Anterior cingulate cortex (tissue), 58 donors: Measurements from ENCODE around the gene PTPDC1.
"Not testable (repeated sequence)": the region's sequence is repeated elsewhere in the genome, so short reads cannot be mapped to it uniquely, and the experiment has no call there.

Experiments
- DNase-seq, 58 donors: peaks; one replicate each; lab custom pipeline; 2025; lab: John Stamatoyannopoulos, UW

Gene PTPDC1

GRCh38 chr9:94086486-94087345, 2.5 kb downstream of the PTPDC1 start:
- DNase-seq: peak in 1 of 58 donors; percentile 27

GRCh38 chr9:94094219-94095145, 10.2 kb downstream of the PTPDC1 start:
- DNase-seq: not testable (repeated sequence)

DNA sequence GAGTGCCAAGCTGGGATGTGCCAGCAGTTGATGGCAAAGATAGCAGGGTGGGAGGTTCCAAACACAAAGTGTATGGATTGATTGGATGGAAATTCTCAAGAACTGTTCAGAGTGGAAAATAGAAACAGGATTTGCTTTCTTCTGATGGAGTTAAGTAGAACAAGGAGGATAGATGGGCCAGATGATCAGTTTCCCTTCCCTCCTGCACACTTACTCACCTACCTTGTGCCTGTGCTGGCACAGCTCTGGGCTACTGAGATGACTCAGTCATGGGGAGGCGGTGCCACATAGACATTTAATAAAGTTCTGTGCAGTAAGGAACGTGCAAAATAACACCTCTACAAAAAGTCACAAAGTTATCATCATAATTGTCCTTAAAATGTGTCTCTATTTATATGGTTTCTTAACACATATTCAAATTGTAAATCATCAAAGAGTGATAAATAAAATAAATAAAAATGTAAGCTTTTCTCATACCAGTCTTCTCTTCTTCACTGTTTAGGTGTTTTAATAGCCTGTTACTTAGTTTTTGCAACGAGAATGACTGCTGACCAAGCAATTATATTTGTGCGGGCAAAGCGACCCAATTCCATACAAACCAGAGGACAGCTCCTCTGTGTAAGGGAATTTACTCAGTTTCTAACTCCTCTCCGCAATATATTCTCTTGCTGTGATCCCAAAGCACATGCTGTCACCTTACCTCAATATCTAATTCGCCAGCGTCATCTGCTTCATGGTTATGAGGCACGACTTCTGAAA, 12.7 kb downstream of the PTPDC1 start:
- DNase-seq: peak in 10 of 58 donors; percentile 4 to 60 (median 26)

DNA sequence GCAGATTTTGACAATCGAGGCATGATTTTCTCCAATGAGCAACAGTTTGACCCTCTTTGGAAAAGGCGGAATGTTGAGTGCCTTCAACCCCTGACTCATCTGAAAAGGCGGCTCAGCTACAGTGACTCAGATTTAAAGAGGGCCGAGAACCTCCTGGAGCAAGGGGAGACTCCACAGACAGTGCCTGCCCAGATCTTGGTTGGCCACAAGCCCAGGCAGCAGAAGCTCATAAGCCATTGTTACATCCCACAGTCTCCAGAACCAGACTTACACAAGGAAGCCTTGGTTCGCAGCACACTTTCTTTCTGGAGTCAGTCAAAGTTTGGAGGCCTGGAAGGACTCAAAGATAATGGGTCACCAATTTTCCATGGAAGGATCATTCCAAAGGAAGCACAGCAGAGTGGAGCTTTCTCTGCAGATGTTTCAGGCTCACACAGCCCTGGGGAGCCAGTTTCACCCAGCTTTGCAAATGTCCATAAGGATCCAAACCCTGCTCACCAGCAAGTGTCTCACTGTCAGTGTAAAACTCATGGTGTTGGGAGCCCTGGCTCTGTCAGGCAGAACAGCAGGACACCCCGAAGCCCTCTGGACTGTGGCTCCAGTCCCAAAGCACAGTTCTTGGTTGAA, 13.6 kb downstream of the PTPDC1 start:
- peak in 11 of 58 donors; percentile 5 to 50 (median 19) for DNase-seq

- no peak for DNase-seq
These were observed 16.1 kb downstream of the PTPDC1 start for GRCh38 chr9:94100152-94100879.

DNA sequence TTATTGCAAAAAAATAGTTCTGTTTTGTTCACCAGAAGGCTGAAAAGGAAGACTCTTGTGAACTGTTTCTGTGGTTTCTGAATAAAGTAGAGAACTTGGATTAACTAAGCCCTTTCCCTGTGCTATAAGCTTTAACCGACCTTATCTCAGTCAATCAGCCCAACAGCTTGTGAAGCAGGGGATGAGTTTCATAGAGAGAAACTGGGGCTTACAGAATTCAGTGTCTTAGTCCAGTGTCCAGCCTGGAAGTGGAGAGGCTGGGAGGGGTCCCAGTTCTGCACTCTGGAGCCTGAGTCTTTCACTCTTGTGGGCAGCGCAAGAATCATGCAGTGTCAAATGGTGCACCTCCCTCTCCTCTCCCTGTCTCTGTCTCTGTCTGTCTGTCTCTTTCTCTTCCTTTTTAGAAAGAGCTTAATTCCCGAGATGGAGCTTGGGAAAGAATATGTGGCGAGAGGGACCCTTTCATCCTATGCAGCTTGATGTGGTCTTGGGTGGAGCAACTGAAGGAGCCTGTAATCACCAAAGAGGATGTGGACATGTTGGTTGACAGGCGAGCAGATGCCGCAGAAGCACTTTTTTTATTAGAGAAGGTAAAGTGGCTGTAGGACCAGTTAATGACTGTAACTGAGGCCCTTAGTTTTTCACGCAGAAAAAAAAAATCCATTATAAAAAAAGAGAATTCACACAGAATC, 17.0 kb downstream of the PTPDC1 start:
- DNase-seq: no peak

GRCh38 chr9:94108584-94108983, 24.3 kb downstream of the PTPDC1 start:
- peak in 20 of 58 donors; percentile 6 to 51 (median 23) for DNase-seq

- no peak for DNase-seq
These were observed 26.6 kb downstream of the PTPDC1 start for GRCh38 chr9:94110821-94111252.

DNA sequence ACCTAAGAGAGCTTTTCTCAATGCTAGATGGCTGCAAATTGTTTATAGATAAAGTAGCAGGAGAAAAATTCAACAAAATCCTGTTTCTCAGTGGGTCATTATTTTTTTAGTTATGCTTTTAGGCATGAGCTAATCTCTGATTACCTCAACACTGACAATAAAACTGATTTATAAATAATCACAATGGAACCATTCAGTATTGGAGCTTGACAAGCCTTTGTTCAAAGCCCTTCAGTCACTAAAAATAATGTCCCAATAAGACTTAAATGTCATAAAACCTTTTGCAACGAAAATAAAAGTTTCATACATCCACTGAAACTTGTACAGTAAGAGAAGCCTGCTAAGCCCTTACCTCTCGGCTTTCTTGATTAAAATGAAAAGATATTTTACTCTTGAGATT, 27.2 kb downstream of the PTPDC1 start:
- DNase-seq: peak in 1 of 58 donors; percentile 19

DNA sequence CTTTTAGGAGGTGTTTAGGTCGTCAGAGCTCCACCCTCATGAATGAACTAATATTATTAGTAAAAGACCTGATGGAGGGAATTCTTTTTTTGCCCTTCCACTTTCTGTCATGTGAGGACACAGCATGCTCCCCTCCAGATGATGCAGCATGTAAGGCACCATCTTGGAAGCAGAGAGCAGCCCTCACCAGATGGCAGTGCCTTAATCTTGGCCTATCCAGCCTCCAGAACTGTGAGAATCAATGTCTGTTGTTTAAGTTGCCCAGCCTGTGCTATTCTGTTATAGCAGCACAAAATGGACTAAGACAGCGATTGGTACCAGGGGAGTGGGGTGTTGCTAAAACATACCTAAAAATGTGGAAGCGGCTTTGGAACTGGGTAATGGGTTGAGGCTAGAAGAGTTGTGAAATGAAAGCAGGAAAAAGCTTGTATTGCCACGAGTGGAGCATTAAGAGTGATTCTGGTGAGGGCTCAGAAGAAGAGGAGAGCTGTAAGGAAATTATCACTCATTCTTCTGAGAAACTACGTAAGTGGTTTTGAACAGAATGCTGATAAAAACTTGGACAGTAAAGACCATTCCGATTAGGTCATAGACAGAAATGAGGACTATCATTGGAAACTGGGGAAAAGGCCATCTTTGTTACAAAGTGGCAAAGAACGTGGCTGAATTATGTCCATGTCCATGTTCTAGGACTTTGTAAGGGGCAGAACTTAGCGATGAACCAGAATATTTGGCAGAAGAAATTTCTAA, 28.6 kb downstream of the PTPDC1 start:
- DNase-seq: no peak

DNA sequence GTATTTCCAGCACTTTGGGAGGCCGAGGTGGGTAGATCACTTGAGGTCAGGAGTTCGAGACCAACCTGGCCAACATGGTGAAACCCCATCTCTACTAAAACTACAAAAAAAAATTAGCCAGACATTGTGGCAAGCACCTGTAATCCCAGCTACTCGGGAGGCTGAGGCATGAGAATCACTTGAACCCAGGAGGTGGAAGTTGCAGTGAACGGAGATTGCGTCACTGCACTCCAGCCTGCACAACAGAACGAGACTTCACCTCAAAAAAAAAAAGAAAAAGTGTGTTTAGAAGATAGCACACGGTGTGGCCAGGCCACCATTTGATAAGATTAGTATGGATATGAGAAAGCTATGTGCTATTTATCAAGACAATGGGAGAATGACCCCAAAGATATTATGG, 35.8 kb downstream of the PTPDC1 start:
- not testable (repeated sequence) for DNase-seq

DNA sequence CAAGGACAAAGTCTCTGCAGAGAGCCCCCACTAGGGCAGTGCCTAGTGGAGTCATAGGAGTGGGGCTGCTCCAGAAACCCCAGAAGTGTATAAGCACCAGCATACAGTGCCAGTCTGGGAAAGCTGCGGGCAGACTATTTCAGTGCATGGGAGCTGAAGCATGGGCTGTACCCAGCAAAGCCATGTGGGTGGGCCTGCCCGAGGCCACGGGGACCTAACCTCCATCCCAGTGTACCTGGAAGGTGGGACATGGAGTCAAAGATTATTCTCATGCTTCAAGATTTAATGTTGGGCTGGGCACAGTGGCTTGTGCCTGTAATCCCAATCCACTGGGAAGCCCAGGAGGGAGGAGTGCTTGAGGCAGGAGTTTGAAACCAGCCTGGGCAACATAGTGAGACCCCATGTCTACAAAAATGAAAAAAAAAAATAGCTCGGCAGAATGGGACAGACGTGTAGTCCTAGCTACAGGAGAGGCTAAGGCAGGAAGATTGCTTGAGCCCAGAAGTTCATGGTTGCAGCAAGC, 36.7 kb downstream of the PTPDC1 start:
- no peak for DNase-seq

GRCh38 chr9:94126844-94127243, 42.6 kb downstream of the PTPDC1 start:
- DNase-seq: no peak

DNA sequence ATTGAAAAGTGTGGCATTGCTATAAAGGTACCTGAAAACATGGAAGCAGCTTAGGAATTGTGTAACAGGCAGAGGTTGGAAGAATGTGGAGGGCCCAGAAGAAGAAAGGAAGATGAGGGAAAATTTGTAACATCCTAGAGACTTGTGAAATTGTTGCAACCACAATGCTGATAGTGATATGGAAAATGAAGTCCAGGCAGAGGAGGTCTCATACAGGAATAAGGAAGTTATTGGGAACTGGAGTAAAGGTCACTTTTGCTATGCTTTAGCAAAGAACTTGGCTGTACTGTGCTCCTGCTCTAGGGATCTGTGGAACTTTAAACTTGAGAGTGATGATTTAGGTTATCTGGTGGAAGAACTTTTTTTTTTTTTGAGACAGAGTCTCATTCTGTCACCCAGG, 43.5 kb downstream of the PTPDC1 start:
- DNase-seq: no peak

- DNase-seq: no peak
These were observed 44.3 kb downstream of the PTPDC1 start for GRCh38 chr9:94128580-94128979.

DNA sequence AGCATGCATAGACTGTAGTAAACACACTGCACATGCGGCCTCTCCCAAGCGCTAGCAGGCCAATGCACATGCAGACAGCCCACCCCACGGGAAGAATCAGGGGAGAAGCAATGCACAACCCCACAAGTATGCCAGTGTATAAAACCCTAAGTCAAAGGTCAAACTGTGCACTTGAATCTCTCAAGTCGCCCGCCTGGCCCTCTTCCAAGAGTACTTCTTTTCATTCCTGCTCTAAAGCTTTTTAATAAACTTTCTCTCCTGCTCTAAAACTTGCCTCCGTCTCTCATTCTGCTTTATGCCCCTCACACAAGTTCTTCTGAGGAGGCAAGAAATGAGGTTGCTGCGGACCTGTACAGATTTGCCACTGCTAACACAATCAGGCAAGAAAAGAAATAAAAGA, 50.4 kb downstream of the PTPDC1 start:
- no peak for DNase-seq

DNA sequence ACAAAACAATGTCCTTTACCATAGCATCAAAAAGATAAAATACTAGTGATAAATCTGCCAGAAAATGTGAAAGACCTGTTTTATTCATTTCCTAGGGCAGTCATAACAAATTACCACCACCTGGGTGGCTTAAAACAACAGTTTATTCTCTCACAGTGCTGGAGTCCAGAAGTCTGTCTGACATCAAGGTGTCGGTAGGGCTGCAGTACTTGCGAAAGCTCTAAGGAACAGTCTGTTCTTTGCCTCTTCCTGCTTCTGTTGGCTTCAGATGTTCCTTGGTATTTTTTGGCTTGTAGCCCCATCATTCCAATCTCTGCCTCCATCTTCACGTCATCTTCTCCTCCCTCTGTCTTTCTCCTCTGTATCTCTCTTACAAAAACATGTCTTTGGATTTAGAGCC, 51.0 kb downstream of the PTPDC1 start:
- DNase-seq: no peak
